Right renal cortex interstitium (tissue), 3 donors: ENCODE data around the gene SH3TC1. TPM values are rescaled to one million over a fixed set of nuclear protein-coding genes. Genes with fewer than 3 reads are reported as not detected.

Experiments
- DNase-seq, 3 donors: peaks; one replicate each; pipeline ENCODE4 v3.0.0-alpha.2; 2013; ENCODE audit warnings: low read depth in 3 of 3, low spot score in 2 of 3
- polyA plus RNA-seq, 3 donors: library from polyadenylated mRNA; unstranded; fragments of 120-200 nt; gene quantifications; one replicate each; pipeline ENCODE4 v1.2.1, GENCODE V29; 2013; ENCODE audit not compliant: insufficient read length in 3 of 3

The SH3TC1 gene
- polyA plus RNA-seq, 3 donors: 19.3 to 22.3 (median 19.4) TPM

GRCh38 chr4:8241211-8241779 is 42.2 kb downstream of the SH3TC1 start:
- DNase-seq: no peak

GRCh38 chr4:8241895-8242696 is 43.0 kb downstream of the SH3TC1 start:
- DNase-seq: peak; percentile 69 to 87 (median 85)

- no peak for DNase-seq
Measured at GRCh38 chr4:8242782-8243560, 43.9 kb downstream of the SH3TC1 start.

GRCh38 chr4:8244001-8244757 is 45.1 kb downstream of the SH3TC1 start:
- DNase-seq: no peak

GRCh38 chr4:8244931-8245460 is 45.9 kb downstream of the SH3TC1 start:
- DNase-seq: no peak

GRCh38 chr4:8245884-8246833 is 47.1 kb downstream of the SH3TC1 start:
- no peak for DNase-seq

GRCh38 chr4:8247047-8247930 is 48.2 kb downstream of the SH3TC1 start:
- no peak for DNase-seq

- DNase-seq: no peak
Measured at GRCh38 chr4:8248091-8248490, 49.0 kb downstream of the SH3TC1 start.

GRCh38 chr4:8250227-8250626 is 51.1 kb downstream of the SH3TC1 start:
- no peak for DNase-seq

- no peak for DNase-seq
Measured at GRCh38 chr4:8250637-8251036, 51.5 kb downstream of the SH3TC1 start.

GRCh38 chr4:8251110-8251883 is 52.2 kb downstream of the SH3TC1 start:
- no peak for DNase-seq

GRCh38 chr4:8252301-8253173 is 53.4 kb downstream of the SH3TC1 start:
- DNase-seq: no peak

- no peak for DNase-seq
Measured at GRCh38 chr4:8254076-8254475, 55.0 kb downstream of the SH3TC1 start.

- no peak for DNase-seq
Measured at GRCh38 chr4:8255698-8256441, 56.8 kb downstream of the SH3TC1 start.

- no peak for DNase-seq
Measured at GRCh38 chr4:8257854-8258253, 58.8 kb downstream of the SH3TC1 start.
